CD4-positive, alpha-beta T cell treated with Interleukin-12 subunit alpha and Interleukin-12 subunit beta, for 1 hour (primary cell): Measurements from ENCODE around the gene DNAJC5G.
"Not testable (repeated sequence)": the region's sequence is repeated elsewhere in the genome, so short reads cannot be mapped to it uniquely, and the experiment has no call there.

Experiments
- DNase-seq: peaks from one replicate; pipeline ENCODE4 v3.0.0-alpha.2; 2020

DNAJC5G gene

DNA sequence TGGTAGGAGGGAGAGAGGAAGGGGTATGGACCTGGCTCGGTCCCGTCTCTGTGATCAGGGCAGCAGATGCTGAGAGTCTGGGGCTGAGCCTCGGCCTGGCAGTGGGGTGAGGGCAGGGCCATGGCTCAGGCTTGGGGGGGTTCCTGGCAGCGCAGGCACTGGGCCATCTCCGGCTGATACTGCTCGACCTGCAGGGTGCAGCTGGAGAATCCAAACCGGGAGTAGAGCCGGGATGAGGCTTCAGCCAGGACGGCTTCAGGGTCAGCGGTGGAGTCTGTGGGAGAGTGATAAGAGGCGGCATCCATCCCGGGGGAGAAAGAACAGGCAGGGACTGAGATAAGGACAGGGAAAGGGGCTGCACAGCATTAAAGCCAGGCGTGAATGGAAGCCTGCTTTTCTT lies 20.0 kb upstream of the DNAJC5G start:
- no peak for DNase-seq

DNA sequence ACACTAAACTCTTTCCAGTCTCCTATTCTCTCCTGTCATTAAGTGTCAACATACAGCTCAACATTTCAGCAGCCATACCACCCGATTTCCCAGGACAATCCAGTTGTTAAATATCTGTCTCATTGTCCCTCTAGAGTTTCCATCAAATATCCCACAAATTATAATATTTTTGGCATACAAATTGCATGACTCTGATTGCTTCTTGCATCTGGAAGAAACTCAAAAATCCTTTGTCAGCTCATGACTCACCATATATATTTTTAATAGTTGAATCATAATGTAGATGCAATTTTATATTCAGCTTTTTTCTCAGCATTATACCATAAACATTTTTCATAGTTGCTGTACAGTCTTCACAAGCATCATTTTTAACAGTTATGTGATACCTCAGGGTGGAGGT lies 19.6 kb upstream of the DNAJC5G start:
- no peak for DNase-seq

DNA sequence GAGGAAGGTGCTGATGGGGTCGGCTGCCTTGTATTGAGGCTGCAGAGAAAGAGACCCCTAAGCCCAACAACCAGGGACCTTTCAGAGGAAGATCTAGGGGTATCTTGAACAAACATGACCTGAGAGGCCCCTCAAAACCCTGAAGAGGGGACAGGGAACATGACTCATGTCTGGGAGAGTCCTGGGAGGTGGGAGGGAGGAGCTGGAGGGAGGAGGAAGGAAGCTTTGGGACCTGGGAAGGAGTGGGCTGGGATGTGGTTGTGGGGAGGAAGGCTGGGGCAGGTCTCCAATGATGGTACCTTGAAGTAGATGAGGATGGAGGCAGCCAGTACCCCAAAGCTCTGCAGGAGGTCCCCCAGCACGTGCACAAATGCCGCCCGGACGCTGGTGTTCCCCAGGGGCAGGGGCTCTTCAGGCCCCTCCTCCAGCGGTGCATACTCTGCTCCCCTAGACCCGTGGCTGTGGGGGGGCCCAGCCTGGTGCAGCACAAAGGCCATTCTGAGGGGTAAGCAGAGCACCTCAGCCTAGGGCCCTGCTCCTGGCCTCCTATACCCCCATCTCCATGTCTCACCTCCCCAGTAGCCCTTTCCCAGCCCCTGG lies 18.3 kb upstream of the DNAJC5G start:
- no peak for DNase-seq

DNA sequence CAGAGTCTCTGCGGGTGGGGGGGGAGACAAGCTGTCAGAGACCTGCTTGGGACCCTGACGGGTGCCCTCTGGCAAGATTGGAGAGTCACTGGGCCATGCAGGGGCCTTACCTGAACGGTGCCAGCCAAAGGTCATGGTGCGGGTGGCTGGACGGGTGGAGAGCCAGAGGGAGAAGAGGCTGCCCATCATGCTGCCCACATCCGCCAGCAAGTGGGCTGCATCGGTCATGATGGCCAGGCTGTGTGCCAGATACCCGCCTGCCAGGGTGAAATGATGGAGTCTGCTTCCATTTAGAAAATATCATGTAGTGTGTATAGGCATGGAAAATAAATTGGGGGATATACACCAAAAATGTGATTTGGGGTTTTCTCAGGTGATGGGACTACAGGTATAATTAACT lies 17.2 kb upstream of the DNAJC5G start:
- DNase-seq, result no peak

DNA sequence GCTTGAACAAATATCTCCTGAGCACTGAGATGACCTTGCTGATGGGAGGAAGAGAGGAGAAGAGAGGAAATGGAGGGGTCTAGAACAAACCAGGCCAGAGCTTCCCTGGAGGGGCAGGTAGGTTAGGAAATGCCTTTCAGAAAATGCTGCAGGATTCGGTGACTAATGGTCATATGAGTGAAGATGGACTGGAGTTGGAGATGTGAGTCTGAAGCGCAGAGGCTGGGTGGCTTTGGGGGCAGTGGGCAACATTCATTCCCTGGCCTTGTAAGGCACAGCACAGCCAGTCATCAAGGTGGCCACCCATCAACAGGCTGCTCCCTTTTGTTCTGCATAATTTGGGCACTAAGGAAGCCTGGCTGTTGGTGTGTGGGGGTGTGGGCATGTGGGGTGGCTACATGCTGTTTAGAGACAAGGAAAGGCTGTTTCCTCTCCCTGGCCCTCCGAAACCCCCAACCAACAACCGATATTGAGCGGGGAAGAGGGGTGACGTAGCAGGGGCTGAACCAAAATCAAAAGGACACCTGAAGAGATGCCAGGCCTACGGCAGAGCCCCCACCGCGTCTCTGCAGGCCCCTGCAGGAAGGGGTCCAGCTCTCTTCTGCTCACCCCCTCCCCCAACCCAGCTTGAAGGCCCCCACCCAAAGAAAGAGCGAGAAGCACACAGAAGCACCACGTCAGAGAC lies 13.8 kb upstream of the DNAJC5G start:
- no peak for DNase-seq

DNA sequence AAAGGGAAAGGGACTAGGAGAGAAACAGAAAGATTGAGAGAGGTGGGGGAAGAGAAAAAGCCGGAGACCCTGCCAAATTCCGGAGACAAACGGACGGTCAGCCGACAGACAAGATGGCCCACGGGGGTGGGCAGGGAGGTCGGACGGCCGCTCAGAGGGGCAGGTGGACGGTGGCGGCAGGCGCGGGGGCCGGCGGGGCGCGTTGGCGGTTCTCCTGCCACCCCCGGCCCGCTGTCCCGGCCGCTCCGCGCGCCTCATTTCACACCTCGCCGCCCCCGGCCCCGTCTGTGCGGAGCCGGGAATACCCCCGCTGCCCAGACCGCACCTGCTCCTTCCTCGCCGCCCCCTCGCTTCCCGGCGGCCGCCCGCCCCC lies 13.3 kb upstream of the DNAJC5G start:
- DNase-seq, result no peak

DNA sequence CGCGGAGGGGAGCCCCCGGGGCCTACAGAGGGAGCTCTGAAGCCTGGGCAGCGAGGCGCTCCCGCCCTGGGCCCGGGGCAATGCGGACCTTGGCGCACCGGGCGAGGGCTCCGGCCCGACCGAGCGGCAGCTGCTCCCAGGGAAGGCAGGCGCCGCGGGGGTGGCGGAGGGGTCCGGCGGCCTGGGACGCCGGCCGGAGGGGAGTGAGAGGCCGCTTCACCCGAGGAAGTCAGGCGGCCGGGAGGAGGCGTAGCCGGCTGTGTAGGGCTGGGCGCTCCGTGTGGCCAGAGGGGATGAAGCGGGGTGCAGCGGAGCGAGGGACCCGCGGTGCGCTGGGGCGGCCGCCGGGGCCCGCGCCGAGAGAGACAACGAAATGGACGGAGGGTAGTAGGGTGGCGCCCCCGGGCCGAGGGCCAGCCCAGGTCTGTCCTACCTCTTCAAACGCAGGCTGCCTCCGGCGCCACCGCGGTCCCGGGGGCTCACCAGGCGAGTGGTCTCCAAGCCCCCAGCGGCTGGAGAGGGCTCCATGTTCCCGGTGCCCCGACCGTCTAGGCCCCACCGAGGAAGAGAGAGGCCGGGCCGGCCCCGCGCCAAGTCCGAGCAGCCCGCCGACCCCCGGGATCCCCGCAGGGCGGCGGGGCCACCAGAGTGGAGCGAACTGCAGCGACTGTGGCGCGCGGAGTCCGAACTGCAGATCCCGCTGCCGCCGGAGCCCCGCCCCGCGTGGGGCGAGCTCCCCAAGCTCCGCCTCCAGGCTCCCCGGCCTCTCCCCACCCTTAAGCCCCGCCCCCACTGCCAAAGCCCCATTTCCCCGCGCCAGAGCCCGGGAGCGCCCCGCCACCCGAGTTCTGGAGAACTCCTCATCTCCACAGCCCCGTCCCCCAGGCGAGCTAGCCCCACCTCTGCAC lies 12.6 kb upstream of the DNAJC5G start, which contains the start of gene SLC30A3:
SLC30A3 (minus strand) TSS at position 669 of the 908 bp plus-strand sequence; CDS start at position 528, 141 bp downstream.
- peak; percentile 77 for DNase-seq

DNA sequence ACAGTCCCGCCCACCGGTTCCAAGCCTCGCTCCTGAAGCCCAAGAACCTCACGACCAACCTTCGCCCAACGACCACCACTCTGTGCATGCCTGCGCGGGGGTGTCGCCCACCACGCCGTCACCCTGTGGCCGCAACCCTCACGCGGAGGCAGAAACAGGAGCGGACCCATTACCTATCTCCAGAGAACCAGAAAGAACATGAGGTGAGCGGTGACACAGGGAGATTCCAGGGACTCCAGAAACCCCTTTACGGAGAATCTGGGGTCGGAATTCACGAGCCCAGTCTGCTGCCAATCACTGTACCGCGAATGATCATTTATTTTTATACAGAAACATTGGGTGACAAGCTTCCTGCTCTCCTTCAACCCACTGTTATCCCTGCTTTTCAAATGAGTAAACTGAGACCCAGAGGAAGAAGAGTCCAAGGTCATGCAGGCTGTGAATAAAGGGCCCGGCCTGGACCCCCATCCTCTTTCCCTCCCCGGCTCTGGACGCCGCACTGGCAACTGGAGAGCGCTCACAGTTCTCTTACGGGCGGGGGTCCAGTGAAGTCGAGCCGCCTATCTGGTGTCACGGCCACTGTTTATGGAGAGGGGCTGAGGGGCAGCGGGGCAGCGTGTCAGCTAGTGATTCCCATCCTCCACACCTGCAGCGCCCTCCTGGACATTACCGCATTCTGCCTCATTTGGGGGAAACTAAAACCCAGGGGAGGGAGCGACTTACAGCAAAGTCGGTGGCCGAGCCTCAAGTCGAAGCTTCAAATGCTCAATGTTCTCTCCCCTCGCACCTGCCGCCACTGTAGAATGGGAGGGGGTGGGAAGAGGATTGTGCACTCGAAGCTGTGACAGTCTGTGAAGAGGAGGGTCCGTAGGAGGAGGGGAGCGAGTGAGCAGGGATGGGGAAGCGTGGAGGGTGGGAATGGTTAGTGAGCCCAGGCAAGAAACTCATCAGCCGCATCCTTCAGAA lies 11.7 kb upstream of the DNAJC5G start:
- peak; percentile 12 for DNase-seq

DNA sequence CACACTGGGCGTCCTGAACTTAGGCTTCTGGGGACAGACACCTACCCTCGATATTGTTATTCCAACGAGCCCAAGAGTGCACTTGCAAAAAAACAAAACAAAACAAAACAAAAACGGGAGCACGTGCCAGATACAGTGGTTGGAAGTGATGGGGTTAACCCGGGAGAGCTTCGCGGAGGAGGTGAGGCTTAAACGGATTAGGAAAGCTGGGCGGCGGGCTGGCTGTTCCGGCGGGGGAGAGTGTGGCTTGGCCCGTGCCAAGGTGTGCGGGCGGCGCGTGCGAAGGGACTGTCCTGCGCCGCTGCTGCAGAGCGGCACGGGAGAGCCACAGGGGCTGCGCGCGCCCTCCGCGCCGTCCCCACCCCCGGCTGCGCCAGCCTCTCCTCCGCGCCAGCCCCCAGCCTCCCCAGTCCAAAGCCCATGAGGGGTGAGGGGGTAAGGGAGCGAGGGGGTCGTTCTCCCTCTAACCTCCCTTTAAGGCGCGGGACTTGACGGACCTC lies 10.9 kb upstream of the DNAJC5G start:
- peak; percentile 22 for DNase-seq

DNA sequence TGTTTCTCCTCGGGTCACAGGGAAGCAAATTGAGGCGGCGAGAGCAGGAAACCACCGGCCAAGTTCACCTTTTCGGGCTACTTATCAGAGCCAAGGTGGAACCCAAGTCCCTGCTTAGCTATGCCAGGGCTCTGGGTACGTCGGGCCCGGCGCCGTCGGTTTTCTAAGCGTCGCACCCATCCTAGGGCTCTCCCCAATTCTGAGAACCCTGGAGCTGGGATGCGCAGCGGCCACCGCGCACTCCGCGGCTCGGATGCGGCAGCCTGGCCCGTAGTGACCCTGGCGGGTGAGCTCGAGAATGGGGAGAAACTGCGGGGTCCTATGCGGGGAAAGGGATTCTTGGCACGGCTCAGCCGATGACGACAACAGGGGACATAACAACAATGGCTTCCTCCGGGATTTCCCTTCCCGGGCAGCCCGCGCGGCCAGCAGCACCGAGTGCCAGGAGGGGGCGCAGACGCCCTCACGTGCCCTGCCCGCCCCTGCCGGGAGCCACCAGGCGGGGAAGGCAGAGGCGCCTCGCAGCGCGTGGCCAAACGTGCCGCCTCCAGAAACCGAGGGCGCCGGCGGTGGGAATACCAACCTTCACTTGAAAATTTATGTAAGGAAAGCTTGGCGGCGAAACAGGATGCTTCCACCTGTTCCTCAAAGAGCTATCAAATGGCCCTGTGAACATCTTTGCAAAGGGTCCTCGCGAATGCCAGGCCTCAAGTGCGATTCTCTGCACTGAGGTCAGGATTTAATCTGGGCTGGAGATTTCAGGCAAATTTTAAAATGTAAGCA lies 10.3 kb upstream of the DNAJC5G start:
- DNase-seq, result peak; percentile 77

DNA sequence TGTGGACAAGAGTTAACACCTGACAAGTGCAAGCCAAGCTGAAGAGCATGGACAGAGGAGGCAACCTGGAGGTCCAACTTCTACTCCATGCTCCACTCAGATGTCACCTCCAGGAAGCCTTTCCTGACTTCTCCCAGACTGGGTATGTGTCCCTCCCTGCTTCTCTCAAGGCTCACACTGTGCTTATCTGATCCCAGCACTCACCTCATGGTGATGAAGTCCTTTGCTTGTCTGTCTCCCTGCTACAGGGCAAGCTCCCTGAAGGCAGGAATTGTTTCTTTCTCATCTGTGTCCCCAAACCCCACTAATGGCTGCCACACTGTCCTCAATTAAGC lies 9.7 kb upstream of the DNAJC5G start:
- DNase-seq, result no peak

DNA sequence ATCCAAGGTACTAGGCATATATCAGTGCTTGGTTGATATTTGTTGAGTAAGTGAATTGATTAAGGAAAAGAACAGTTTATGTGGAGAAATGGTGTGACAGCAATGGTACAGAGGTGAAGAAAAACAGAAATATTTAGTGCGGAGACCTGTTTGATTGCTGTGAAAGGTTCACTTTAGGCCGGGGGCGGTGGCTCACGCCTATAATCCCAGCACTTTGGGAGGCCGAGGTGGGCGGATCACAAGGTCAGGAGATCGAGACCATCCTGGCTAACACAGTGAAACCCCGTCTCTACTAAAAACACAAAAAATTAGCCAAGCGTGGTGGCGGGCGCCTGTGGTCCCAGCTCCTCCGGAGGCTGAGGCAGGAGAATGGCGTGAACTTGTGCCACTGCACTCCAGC lies 6.9 kb upstream of the DNAJC5G start:
- DNase-seq, result not testable (repeated sequence)

DNA sequence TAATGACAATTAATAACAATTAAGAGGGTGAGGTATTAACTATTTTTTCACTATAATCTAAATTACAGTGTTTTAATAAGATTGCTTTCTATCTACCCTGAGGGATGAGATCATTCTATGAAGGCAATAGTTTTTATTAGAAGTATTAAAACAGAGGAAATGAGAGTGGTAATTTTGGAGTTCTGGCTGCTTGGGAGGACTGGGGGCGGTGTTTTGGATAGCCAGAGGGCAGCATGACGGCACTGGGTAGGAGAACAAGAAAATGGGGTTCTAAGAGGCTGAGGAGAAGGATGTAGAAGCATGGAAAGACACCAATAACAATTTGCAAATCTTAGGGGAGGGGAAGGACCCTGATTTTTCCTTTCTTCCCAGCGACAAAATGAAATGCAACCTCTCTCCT lies 5.1 kb upstream of the DNAJC5G start:
- DNase-seq, result no peak

DNA sequence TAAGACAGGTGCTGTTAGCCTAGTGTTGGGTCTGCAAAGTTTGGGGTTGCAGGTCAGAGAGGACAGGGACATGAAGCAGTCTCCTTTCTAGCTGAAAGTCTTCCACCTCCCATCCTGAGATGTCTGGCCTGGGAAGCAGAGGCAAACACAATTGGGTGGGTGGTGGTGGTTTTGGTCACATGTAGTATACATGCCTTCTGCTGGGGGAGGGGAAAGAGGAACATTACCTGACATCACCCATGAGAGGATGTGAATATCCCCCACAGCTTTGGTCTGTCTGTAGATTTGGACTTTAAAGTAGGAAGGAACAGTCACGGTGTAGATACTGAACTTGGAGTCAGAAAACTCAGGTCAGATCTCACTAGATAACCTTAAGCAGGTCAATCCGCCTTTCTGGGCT lies 4.6 kb upstream of the DNAJC5G start:
- DNase-seq, result no peak

DNA sequence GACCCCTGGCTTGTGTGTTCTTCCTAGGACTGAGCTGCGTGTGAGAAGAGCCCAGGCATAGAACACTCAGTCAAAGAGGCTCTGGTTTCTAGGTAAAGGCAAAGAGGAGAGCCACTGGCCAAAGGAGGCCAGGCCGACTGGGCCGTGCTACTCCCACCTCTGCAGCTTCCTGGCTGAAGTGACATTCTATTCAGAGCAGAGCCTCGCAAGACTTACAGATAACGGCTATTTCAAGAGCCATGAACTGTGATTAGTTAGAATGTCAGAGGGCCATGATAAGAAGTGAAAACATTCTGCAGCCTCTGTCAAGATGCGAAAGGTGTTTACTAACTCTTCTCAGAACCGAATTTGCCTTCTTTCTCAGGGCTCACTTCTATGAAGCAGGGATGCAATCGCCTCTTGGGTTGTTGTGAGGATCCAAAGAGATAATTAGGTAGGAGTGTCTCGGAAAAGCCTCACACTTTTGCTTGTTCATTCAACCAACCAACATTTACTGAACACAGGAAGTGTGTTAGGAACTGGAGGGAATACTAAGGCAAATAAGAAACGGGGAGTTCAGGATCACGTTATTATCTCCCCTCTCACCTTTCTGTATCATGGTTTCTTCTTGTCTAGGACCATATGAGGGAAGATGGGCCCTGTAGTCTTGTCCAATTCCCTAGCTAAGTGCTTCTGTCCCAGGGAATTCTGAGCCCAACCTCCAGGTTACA lies 3.4 kb upstream of the DNAJC5G start:
- no peak for DNase-seq

DNA sequence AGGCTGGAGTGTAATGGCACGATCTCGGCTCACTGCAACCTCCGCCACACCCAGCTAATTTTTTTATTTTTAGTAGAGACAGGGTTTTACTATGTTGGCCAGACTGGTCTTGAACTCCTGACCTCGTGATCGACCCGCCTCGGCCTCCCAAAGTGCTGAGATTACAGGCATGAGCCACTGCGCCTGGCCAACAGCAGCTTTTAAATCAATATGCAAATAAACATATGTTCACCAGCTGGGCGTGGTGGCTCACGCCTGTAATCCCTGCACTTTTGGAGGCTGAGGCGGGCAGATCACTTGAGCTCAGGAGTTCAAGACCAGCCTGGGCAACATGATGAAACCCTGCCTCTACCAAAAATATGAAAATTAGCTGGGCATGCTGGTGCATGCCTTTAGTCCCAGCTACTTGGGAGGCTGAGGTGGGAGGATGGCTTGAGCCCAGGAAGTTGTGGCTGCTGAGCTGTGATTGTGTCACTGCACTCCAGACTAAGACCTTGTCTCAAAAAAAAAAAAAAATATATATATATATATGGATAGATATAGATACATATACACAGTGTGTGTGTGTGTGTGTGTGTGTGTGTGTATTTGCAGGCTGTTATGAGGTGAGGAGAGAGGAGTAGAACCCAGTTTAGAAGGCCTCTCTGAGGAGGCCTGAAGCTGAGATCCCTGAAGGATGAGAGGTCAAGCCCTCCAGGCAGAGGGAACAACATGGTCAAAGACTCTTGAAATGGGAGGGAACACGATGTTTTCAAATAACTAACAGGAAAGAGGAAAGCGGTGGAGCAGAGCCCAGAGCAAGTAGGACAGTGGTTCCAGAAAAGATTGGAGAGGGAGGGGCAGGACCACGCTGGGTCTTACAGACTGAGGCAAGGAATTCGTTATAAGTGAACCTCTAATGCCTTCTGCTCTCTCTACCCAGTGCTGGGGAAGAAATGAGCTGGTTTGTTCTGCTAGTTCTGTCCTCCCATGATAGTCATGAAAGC lies 2.4 kb upstream of the DNAJC5G start:
- not testable (repeated sequence) for DNase-seq

DNA sequence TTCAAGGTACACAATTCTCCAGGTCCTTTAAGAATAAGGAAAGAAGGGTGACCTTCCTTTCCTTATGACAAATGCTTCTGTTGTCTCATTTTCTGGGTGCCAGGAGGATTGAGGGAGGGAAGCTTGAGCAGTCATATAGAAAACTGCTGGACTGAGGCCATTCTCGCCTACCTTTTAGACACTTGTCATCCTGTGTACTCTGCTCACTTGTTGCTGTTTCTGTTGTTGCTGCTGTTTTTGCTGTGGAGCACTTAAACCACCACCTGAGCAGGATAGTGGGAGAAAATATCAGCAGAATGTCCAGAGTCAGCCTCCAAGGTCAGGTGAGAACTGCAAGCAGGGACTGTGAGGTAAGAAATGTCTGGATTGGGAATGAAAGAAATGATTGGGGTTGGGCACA lies 2.8 kb downstream of the DNAJC5G start:
- DNase-seq, result no peak

DNA sequence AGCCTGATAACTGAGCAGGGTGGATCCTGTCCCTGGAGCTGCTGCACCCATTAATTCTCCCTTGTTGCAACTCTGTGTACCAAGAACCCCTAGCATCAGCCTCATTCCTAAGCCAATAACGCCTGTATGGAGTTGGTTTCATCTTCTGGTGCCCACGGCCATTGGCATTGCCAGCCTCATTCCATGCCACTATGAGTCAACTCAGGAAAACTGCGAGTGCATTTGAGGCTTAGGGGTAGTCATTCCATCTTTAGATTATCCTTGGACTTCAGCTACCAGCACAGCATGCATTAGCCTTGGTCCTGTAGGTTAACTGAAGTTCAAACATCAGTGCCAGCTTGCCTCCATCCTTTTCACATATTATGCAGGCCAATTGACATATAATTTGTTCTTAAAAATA lies 5.6 kb downstream of the DNAJC5G start:
- no peak for DNase-seq

DNA sequence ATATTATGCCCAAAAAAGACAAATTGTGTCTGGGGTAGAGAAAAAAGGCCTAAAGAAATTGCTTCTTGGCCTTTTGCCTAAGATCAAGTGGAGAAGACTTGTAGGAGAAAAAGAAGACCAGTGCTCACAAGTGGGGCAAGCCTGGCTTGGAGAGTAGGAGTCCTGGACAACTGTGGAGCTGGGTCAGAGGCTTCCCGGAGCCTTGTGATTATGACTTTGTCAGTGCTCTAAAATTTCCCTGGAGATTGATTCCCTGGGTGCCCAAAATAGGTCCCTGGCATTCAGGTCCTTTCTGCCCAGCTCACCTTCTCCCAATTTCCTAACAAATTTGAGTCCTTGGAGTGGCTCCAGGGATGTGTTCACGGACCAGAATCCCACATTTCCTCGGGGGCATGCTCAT lies 6.2 kb downstream of the DNAJC5G start:
- no peak for DNase-seq
